A549 (cell line): Measurements from ENCODE around the gene ARAP1. TPM values are rescaled to one million over a fixed set of nuclear protein-coding genes. Genes with fewer than 3 reads are reported as not detected.

Experiments used
- ATAC-seq, 2 experiments: fragments of 200-7000 bp in 1 of 2; fragments of >200 bp in 1 of 2; cut with Nextera tagmentation in 1 of 2; cut with Tn5 transposase in 1 of 2; 3 replicates each; pipeline versions ENCODE4 v1.8.0 to v1.9.1; 2018 to 2020; ENCODE audit warnings: mild to moderate bottlenecking in 1 of 2, moderate library complexity in 1 of 2
- CTCF ChIA-PET: fragments of 300-600 bp; sonication (Branson Sonifier 250); formaldehyde crosslinking; extraction: SDS; loops from one replicate; lab custom pipeline; 2021; ENCODE audit warnings: antibody characterized with exemption, inconsistent platforms; lab: Yijun Ruan, JAX
- POLR2A ChIA-PET: fragments of 350-600 bp; formaldehyde crosslinking; extraction: SDS; loops from one replicate; lab custom pipeline; 2021; ENCODE audit warnings: antibody characterized with exemption, inconsistent platforms; lab: Yijun Ruan, JAX
- DNase-seq, 2 experiments: peaks; one replicate each; pipeline versions ENCODE4 v3.0.0 to v3.0.0-alpha.2; 2011 to 2016; ENCODE audit warnings: low read depth in 1 of 2, low spot score in 1 of 2
- FAIRE-seq: peaks from 2 replicates; lab custom pipeline; 2011; peaks lifted over from hg19 to GRCh38; lab: Jason Lieb, UNC
- H3K27ac ChIP-seq, 2 experiments: fragments of >200 bp; sonication (Bioruptor Twin); formaldehyde crosslinking; 3 replicates each; pipeline ENCODE4 v1.5.1; 2016 to 2017
- H3K4me1 ChIP-seq: fragments of >200 bp; sonication (Bioruptor Twin); formaldehyde crosslinking; 3 replicates; pipeline ENCODE4 v1.6.1; 2016
- H3K4me2 ChIP-seq: fragments of >200 bp; sonication (Bioruptor Twin); formaldehyde crosslinking; 3 replicates; pipeline ENCODE4 v1.6.1; 2016
- H3K4me3 ChIP-seq: fragments of >200 bp; sonication (Bioruptor Twin); formaldehyde crosslinking; 3 replicates; pipeline ENCODE4 v1.5.1; 2016
- H3K9me3 ChIP-seq: fragments of >200 bp; sonication (Bioruptor Twin); formaldehyde crosslinking; 3 replicates; pipeline ENCODE4 v1.6.1; 2016
- ATOH8 ChIP-seq: fragments of 250-450 bp; sonication (Bioruptor Pico); IDR thresholded peaks from 2 replicates; pipeline ENCODE4 v1.5.0; 2020; ENCODE audit warnings: low read depth, mild to moderate bottlenecking, moderate library complexity
- BHLHE40 ChIP-seq: IDR thresholded peaks from 2 replicates; pipeline ENCODE4 v1.6.1; 2012; ENCODE audit warnings: low read depth, low read length, inconsistent platforms
- CBX8 ChIP-seq: fragments of 200-600 bp; sonication (generic); IDR thresholded peaks from 2 replicates; pipeline ENCODE4 v1.6.1; 2016
- CHD2 ChIP-seq: fragments of 150-350 bp; IDR thresholded peaks from 2 replicates; pipeline ENCODE4 v1.6.1; 2014; ENCODE audit warnings: low read length; ENCODE audit not compliant: partially characterized antibody
- EHMT2 ChIP-seq: fragments of 200-600 bp; sonication (generic); IDR thresholded peaks from 2 replicates; pipeline ENCODE4 v1.6.1; 2016; ENCODE audit warnings: antibody characterized with exemption, low read depth, mild to moderate bottlenecking, moderate library complexity
- FOSL2 ChIP-seq, 2 experiments: fragments of 450-650 bp in 1 of 2; fragments of >200 bp in 1 of 2; sonication (Bioruptor Twin) in 1 of 2; formaldehyde crosslinking; IDR thresholded peaks; 2 replicates each; pipeline versions ENCODE4 v1.5.0 to v1.6.1; 2016 to 2020; ENCODE audit warnings: mild to moderate bottlenecking in 1 of 2, moderate library complexity in 1 of 2
- FOXS1 ChIP-seq: fragments of 250-450 bp; sonication (Bioruptor Pico); IDR thresholded peaks from 2 replicates; pipeline ENCODE4 v1.5.0; 2020; ENCODE audit warnings: mild to moderate bottlenecking, moderate library complexity
- HES2 ChIP-seq: fragments of >200 bp; sonication (Bioruptor Twin); formaldehyde crosslinking; IDR thresholded peaks from 2 replicates; pipeline ENCODE4 v1.6.1; 2016
- HMGXB4 ChIP-seq: fragments of 250-450 bp; sonication (Bioruptor Pico); IDR thresholded peaks from 2 replicates; pipeline ENCODE4 v1.5.0; 2021; ENCODE audit warnings: mild to moderate bottlenecking, moderate library complexity, borderline replicate concordance
- JUNB ChIP-seq: fragments of >200 bp; sonication (Bioruptor Twin); formaldehyde crosslinking; IDR thresholded peaks from 2 replicates; pipeline ENCODE4 v1.6.1; 2016
- KDM1A ChIP-seq: fragments of 200-600 bp; sonication (generic); IDR thresholded peaks from 2 replicates; pipeline ENCODE4 v1.6.1; 2016; ENCODE audit warnings: low read depth, mild to moderate bottlenecking
- KDM5A ChIP-seq: fragments of 200-600 bp; sonication (generic); IDR thresholded peaks from 2 replicates; pipeline ENCODE4 v1.6.1; 2016; ENCODE audit warnings: antibody characterized with exemption, mild to moderate bottlenecking
- MAX ChIP-seq: IDR thresholded peaks from 2 replicates; pipeline ENCODE4 v1.6.1; 2012
- MAZ ChIP-seq: fragments of 150-350 bp; IDR thresholded peaks from 2 replicates; pipeline ENCODE4 v1.6.1; 2014; ENCODE audit warnings: antibody characterized with exemption, low read depth, low read length, borderline replicate concordance
- MYC ChIP-seq: IDR thresholded peaks from 2 replicates; pipeline ENCODE4 v1.6.1; 2012; ENCODE audit warnings: mild to moderate bottlenecking, inconsistent platforms, low read length, improper control_type of control experiment, borderline replicate concordance
- NR3C1 ChIP-seq: fragments of >200 bp; sonication (Bioruptor Twin); formaldehyde crosslinking; IDR thresholded peaks from 3 replicates; pipeline ENCODE4 v1.6.1; 2017
- RAD21 ChIP-seq, 2 experiments: fragments of >200 bp in 1 of 2; sonication (Bioruptor Twin) in 1 of 2; formaldehyde crosslinking in 1 of 2; IDR thresholded peaks in 1 of 2; conservative IDR thresholded peaks in 1 of 2; 2 replicates in 1 of 2; 3 replicates in 1 of 2; pipeline ENCODE4 v1.6.1; 2012 to 2018; ENCODE audit warnings: inconsistent platforms in 1 of 2
- RARB ChIP-seq: fragments of 250-450 bp; sonication (Bioruptor Pico); IDR thresholded peaks from 2 replicates; pipeline ENCODE4 v1.8.0; 2021; ENCODE audit warnings: mild to moderate bottlenecking, moderate library complexity
- RCOR1 ChIP-seq: fragments of 150-350 bp; IDR thresholded peaks from 2 replicates; pipeline ENCODE4 v1.6.1; 2014; ENCODE audit warnings: antibody characterized with exemption, low read length, low read depth
- RNF2 ChIP-seq: fragments of 200-600 bp; sonication (generic); IDR thresholded peaks from 2 replicates; pipeline ENCODE4 v1.6.1; 2016; ENCODE audit warnings: low read depth, mild to moderate bottlenecking, antibody characterized with exemption, moderate library complexity, borderline replicate concordance
- TP53 ChIP-seq: fragments of 250-450 bp; sonication (Bioruptor Pico); IDR thresholded peaks from 2 replicates; pipeline ENCODE4 v1.5.0; 2021; ENCODE audit warnings: mild to moderate bottlenecking, moderate library complexity
- USF2 ChIP-seq: fragments of 450-650 bp; IDR thresholded peaks from 2 replicates; pipeline ENCODE4 v1.6.1; 2014; ENCODE audit warnings: antibody characterized with exemption
- ZFP36 ChIP-seq: fragments of 450-650 bp; IDR thresholded peaks from 2 replicates; pipeline ENCODE4 v1.6.1; 2014; ENCODE audit warnings: borderline replicate concordance; ENCODE audit not compliant: partially characterized antibody
- ZNF302 ChIP-seq: fragments of 250-450 bp; sonication (Bioruptor Pico); IDR thresholded peaks from 2 replicates; pipeline ENCODE4 v1.9.0; 2021; ENCODE audit warnings: inconsistent platforms, mild to moderate bottlenecking, moderate library complexity
- ZSCAN20 ChIP-seq: fragments of 250-450 bp; sonication (Bioruptor Pico); IDR thresholded peaks from 2 replicates; pipeline ENCODE4 v1.8.0; 2022; ENCODE audit warnings: mild to moderate bottlenecking, moderate library complexity
- WGBS: methylation state at CpG from one replicate; pipeline ENCODE4 v1.1.6; 2017; ENCODE audit errors: missing lambda C conversion rate; 5-methylcytosine and 5-hydroxymethylcytosine counted together
- polyA plus RNA-seq, 4 experiments: library from polyadenylated mRNA; depleted of rRNA in 3 of 4; stranded (reverse); fragments of >200 nt; fragmentation: RNase III in 1 of 4; extraction: RNeasy Plus Mini Kit Qiagen cat#74134 plus additional on column Dnase treatment in 1 of 4; gene quantifications; 2 replicates in 3 of 4; 3 replicates in 1 of 4; pipeline ENCODE4 v1.2.3, GENCODE V29; 2011 to 2017

ARAP1 gene
- polyA plus RNA-seq, 2 of the 4 experiments (the other 2 are of a cell fraction): 29.5 to 30.1 TPM

GRCh38 chr11:72750556-72751115, 1.6 kb downstream of the ARAP1 start:
- H3K27ac ChIP-seq: no peak overlapping the region
- 91% methylated on average over 2 of the region's 2 CpGs for WGBS
- H3K4me3 ChIP-seq: no peak overlapping the region
- H3K4me1 ChIP-seq: peaks cover 19% of the 10 kb centered on the region
- peak overlapping the region; percentile 96 for H3K4me2 ChIP-seq
- no peak for FAIRE-seq
- ChIA-PET CTCF (interaction anchor here (1.6 to 1.7 kb wide), 2 partner anchors 25 to 42 kb away, joined by 6 read pairs; no protein-coding TSS in a partner anchor), POLR2A (no interaction called here)
- DNase-seq: no peak
- TF ChIP-seq CHD2 (no peak), MYC (no peak), RARB (CRISPR knock-in tag) (no peak), ZFP36 (no peak), HMGXB4 (CRISPR knock-in tag) (no peak), ZNF302 (CRISPR knock-in tag) (no peak), JUNB (no peak), RCOR1 (no peak), HES2 (no peak), ZSCAN20 (CRISPR knock-in tag) (no peak)
- H3K9me3 ChIP-seq: no peaks in the 10 kb centered on the region
- ATAC-seq: no peak

GRCh38 chr11:72750086-72750485, 2.1 kb downstream of the ARAP1 start:
- Histone ChIP-seq H3K4me1 (peaks cover 19% of the 10 kb centered on the region), H3K4me2 (no peak overlapping the region), H3K27ac (no peak overlapping the region), H3K4me3 (no peak overlapping the region), H3K9me3 (no peaks in the 10 kb centered on the region)
- DNase-seq (no peak), FAIRE-seq (no peak), ATAC-seq (no peak)
- ChIA-PET CTCF (interaction anchor here (0.6 to 1.7 kb wide), 3 partner anchors 25 to 268 kb away, joined by 5 to 6 read pairs (median 6); no protein-coding TSS in a partner anchor), POLR2A (no interaction called here)
- TF ChIP-seq ZFP36 (no peak), ATOH8 (CRISPR knock-in tag) (no peak), TP53 (CRISPR knock-in tag) (no peak), MAZ (no peak)
- WGBS: 100% methylated on average over 7 of the region's 9 CpGs

- DNase-seq (no peak), FAIRE-seq (no peak), ATAC-seq (no peak)
- H3K9me3 ChIP-seq: no peaks in the 10 kb centered on the region
- no peak overlapping the region for H3K4me3 ChIP-seq
- no peak overlapping the region for H3K4me2 ChIP-seq
- WGBS: 100% methylated on average over 2 of the region's 6 CpGs
- TF ChIP-seq MAX (no peak), HMGXB4 (CRISPR knock-in tag) (no peak), CBX8 (no peak), ZFP36 (no peak), FOSL2 (IDR thresholded peaks at IDR 0.05) (no peak), FOSL2 (CRISPR knock-in tag; IDR thresholded peaks at IDR 0.05) (no peak), KDM5A (no peak), RNF2 (no peak), EHMT2 (no peak), NR3C1 (no peak), FOXS1 (CRISPR knock-in tag) (no peak), BHLHE40 (no peak), RAD21 (conservative IDR thresholded peaks at IDR 0.05 in 1 of 2, IDR thresholded peaks at IDR 0.05 in 1 of 2) (no peak), KDM1A (no peak), USF2 (no peak), JUNB (no peak)
- ChIA-PET POLR2A (no interaction called here), CTCF (interaction anchor here (0.9 to 3.0 kb wide), 5 partner anchors 17 to 431 kb away, joined by 3 to 13 read pairs (median 4); no protein-coding TSS in a partner anchor)
- H3K27ac ChIP-seq: no peak overlapping the region
- H3K4me1 ChIP-seq: peaks cover 13% of the 10 kb centered on the region
Observed at GRCh38 chr11:72747289-72747855, 4.8 kb downstream of the ARAP1 start.
